ENCODE measurements around the gene KCNN3. TPM values are rescaled to one million over a fixed set of nuclear protein-coding genes. Genes with fewer than 3 reads are reported as not detected.

KCNN3 gene
- total and polyA plus RNA-seq, 4 donors: 0.47 to 4.9 (median 1.9) TPM

GRCh38 chr1:154808261-154808908, 61.7 kb downstream of the KCNN3 start:
- no peak overlapping the region for H3K9ac ChIP-seq (ENCODE audit: insufficient read depth in 1 of 2, low read length in 2 of 2)
- H3K36me3 ChIP-seq (ENCODE audit: control insufficient read depth in 4 of 4, insufficient read depth in 4 of 4, low read length in 4 of 4): no peaks in the 10 kb centered on the region
- no peaks in the 10 kb centered on the region for H3K9me3 ChIP-seq (ENCODE audit: control insufficient read depth in 4 of 4, insufficient read depth in 3 of 4, low read length in 3 of 4)
- 78 to 89% methylated on average over 12 of the region's 12 CpGs for WGBS, 2 donors
- H3K4me3 ChIP-seq: no peak overlapping the region
- no peak overlapping the region for H3K27ac ChIP-seq (ENCODE audit: low read depth in 1 of 2, low read length in 1 of 2)
- no peak for TF ChIP-seq CTCF (IDR thresholded peaks at IDR 0.05; ENCODE audit: control extremely low read depth, extremely low read depth)
- peaks cover 0 to 6% (median 2%) of the 10 kb centered on the region in 5 donors for H3K4me1 ChIP-seq (ENCODE audit: control insufficient read depth in 5 of 5, insufficient read depth in 5 of 5, low read length in 5 of 5)
- DNase-seq (no peak), ATAC-seq (ENCODE audit: insufficient read depth, low FRiP score) (no peak)
- H3K27me3 ChIP-seq (ENCODE audit: control insufficient read depth in 3 of 3, insufficient read depth in 3 of 3, low read length in 2 of 3): peaks cover 0 to 35% (median 23%) of the 10 kb centered on the region in 3 donors

- WGBS, 2 donors: 55 to 71% methylated on average over 12 of the region's 12 CpGs
- ATAC-seq (ENCODE audit: insufficient read depth, low FRiP score): no peak
- no peak overlapping the region for H3K27ac ChIP-seq (ENCODE audit: low read depth in 1 of 2, low read length in 1 of 2)
- H3K9me3 ChIP-seq (ENCODE audit: control insufficient read depth in 4 of 4, insufficient read depth in 3 of 4, low read length in 3 of 4): no peaks in the 10 kb centered on the region
- H3K9ac ChIP-seq (ENCODE audit: insufficient read depth in 1 of 2, low read length in 2 of 2): no peak overlapping the region
- no peaks in the 10 kb centered on the region for H3K36me3 ChIP-seq (ENCODE audit: control insufficient read depth in 4 of 4, insufficient read depth in 4 of 4, low read length in 4 of 4)
- no peak for DNase-seq
- H3K4me1 ChIP-seq (ENCODE audit: control insufficient read depth in 5 of 5, insufficient read depth in 5 of 5, low read length in 5 of 5): peaks cover 0 to 3% (median 0%) of the 10 kb centered on the region in 5 donors
- H3K27me3 ChIP-seq (ENCODE audit: control insufficient read depth in 3 of 3, insufficient read depth in 3 of 3, low read length in 2 of 3): peaks cover 0 to 29% (median 23%) of the 10 kb centered on the region in 3 donors
- H3K4me3 ChIP-seq: no peak overlapping the region
- TF ChIP-seq CTCF (IDR thresholded peaks at IDR 0.05; ENCODE audit: control extremely low read depth, extremely low read depth): no peak
Measured at GRCh38 chr1:154807048-154807591, 63.0 kb downstream of the KCNN3 start.

GRCh38 chr1:154806333-154806732, 63.7 kb downstream of the KCNN3 start:
- H3K27me3 ChIP-seq (ENCODE audit: control insufficient read depth in 3 of 3, insufficient read depth in 3 of 3, low read length in 2 of 3): peaks cover 0 to 29% (median 21%) of the 10 kb centered on the region in 3 donors
- no peaks in the 10 kb centered on the region for H3K9me3 ChIP-seq (ENCODE audit: control insufficient read depth in 4 of 4, insufficient read depth in 3 of 4, low read length in 3 of 4)
- ATAC-seq (ENCODE audit: insufficient read depth, low FRiP score) (no peak), DNase-seq (no peak)
- H3K9ac ChIP-seq (ENCODE audit: insufficient read depth in 1 of 2, low read length in 2 of 2): no peak overlapping the region
- TF ChIP-seq CTCF (IDR thresholded peaks at IDR 0.05; ENCODE audit: control extremely low read depth, extremely low read depth): no peak
- H3K4me3 ChIP-seq: no peak overlapping the region
- no peaks in the 10 kb centered on the region for H3K36me3 ChIP-seq (ENCODE audit: control insufficient read depth in 4 of 4, insufficient read depth in 4 of 4, low read length in 4 of 4)
- WGBS, 2 donors: 51 to 66% methylated on average over 3 of the region's 3 CpGs
- no peak overlapping the region for H3K27ac ChIP-seq (ENCODE audit: low read depth in 1 of 2, low read length in 1 of 2)
- H3K4me1 ChIP-seq (ENCODE audit: control insufficient read depth in 5 of 5, insufficient read depth in 5 of 5, low read length in 5 of 5): peaks cover 0 to 3% (median 0%) of the 10 kb centered on the region in 5 donors

All from lung (tissue), 12 donors.